BLaER1 treated with 17β-estradiol and CSF1 and Interleukin-3, amounts not matched to agents 10 nM and 100 nM (cell line): Measurements from ENCODE around the gene ANKRD22.
A peak's percentile ranks its signal among the peaks of the same experiment; 100 is the strongest.

Experiments
- H3K27ac ChIP-seq, 11 experiments: shearing (Covaris generic); formaldehyde crosslinking; 2 replicates each; pipeline ENCODE4 v1.8.1; 2022
- H3K27me3 ChIP-seq, 11 experiments: shearing (Covaris generic); formaldehyde crosslinking; 2 replicates each; pipeline ENCODE4 v1.8.1; 2022
- H3K36me3 ChIP-seq, 11 experiments: shearing (Covaris generic); formaldehyde crosslinking; 2 replicates each; pipeline ENCODE4 v1.8.1; 2022
- H3K4me1 ChIP-seq, 10 experiments: shearing (Covaris generic); formaldehyde crosslinking; 2 replicates each; pipeline ENCODE4 v1.8.1; 2022
- H3K4me2 ChIP-seq, 11 experiments: shearing (Covaris generic); formaldehyde crosslinking; 2 replicates each; pipeline ENCODE4 v1.8.1; 2022
- H3K4me3 ChIP-seq, 10 experiments: shearing (Covaris generic); formaldehyde crosslinking; 2 replicates each; pipeline ENCODE4 v1.8.1; 2022
- H3K9ac ChIP-seq, 11 experiments: shearing (Covaris generic); formaldehyde crosslinking; 2 replicates each; pipeline ENCODE4 v1.8.1; 2022
- H3K9me3 ChIP-seq, 11 experiments: shearing (Covaris generic); formaldehyde crosslinking; replicated peaks in 1 of 11; 2 replicates each; pipeline ENCODE4 v1.8.1; 2022
- H4K20me1 ChIP-seq, 11 experiments: shearing (Covaris generic); formaldehyde crosslinking; 2 replicates each; pipeline ENCODE4 v1.8.1; 2022
- Cebpa-rat ChIP-seq, 11 experiments: shearing (Covaris generic); IDR thresholded peaks; 2 replicates each; pipeline ENCODE4 v1.8.1; 2022

Gene ANKRD22

DNA sequence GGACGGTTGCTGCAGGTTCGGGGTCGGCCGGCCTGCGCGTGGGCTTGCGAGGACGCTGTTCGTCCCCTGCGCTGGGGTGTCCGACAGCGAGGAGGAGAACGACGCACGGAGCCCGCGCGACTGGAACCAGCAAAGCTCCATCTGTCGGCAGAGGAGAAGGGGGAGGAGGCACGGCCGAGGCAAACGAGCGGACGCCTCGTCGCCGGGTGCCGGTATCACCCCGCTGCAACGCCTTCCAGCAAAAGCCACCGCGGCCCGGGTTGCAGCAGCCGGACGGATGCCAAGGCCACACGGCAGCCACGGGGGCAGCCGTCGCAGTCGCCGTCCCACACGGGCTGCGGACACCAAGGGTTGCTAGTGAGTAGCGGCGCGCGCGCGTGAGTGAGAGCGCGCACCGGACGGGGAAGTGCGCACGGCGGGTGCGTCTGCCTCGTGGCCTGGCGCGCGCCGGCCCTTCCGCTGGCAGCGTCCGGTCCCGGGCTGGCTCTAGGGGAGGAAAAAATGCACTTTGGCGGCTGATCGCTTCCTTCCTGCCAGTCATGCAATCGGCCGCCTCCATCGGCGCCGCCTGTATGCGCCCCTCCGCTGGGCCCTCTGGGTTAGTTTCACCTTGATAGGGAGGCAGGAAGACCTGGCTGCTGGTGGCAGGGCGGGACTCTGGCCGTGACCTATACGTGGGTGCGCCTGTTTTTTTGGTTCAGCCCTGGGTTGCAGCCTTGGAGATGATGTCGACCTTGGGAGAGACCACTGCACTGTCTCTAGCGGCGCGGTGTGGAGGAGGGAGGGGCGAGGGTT is 28.8 kb upstream of the ANKRD22 start:
- Histone ChIP-seq H3K9me3 (no peaks in the 10 kb centered on the region), H3K27me3 (no peaks in the 10 kb centered on the region)

DNA sequence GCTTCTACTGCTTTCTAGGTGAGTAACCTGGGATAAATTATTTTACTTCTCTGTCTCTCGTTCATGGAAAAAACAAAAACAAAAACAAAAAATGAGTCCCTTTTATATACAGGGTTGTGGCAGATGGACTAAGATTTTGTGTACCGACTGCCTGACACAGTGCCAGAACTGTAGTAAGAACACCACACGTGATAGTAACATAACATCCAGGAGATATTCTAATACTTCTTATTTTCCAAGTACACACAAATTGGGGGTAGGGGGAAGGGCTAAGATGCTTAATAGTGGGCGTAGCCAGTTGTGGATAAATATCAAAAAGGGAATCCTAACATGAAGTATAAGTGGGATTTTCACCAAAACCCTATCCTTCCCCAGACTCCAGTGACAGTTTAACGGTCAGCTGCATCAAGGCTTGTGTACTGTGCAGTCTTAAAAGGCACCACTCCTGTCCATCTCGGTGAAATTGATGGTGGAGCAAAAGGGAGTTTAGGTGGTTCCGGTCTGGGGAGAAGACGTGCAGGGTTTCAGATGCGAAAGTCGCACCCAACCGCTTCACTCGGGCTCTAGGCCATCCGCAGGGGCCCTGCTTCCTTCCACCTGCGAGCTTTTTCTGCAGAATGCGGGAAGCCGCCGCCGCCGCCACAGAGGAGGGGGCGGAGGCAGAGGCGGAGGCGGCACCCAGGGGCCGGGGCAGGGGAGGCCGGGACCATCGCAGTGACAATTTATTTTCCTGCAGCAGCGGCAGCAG is 28.1 kb upstream of the ANKRD22 start, which contains the start of gene STAMBPL1:
TSS of gene STAMBPL1 (plus strand) at position 712 of the 748 bp plus-strand sequence. CDS start 21,464 bp downstream, outside the sequence.
- no peaks in the 10 kb centered on the region for H3K9me3 ChIP-seq
- peak within 1 kb of the TSS; percentile 75 to 87 (median 80) for H3K27ac ChIP-seq
- H3K27me3 ChIP-seq, result no peaks in the 10 kb centered on the region
- H3K4me1 ChIP-seq, result peaks cover 25 to 33% (median 27%) of the 10 kb centered on the region in 10 experiments
- no peaks in the 10 kb centered on the region for H3K36me3 ChIP-seq
- peak within 1 kb of the TSS; percentile 74 to 94 (median 88) for H3K4me2 ChIP-seq
- H3K4me3 ChIP-seq, result peak within 1 kb of the TSS; percentile 66 to 84 (median 78)
- peak within 1 kb of the TSS; percentile 74 to 90 (median 82) for H3K9ac ChIP-seq
- H4K20me1 ChIP-seq, result no peaks in the 10 kb centered on the region
- TF ChIP-seq Cebpa-rat (IDR thresholded peaks at IDR 0.05), result no peak

More for the DNA sequence above, 28.8 kb upstream of the ANKRD22 start:
- Histone ChIP-seq H3K4me3 (peak overlapping the region; percentile 66 to 84 (median 78)), H3K9ac (peak overlapping the region; percentile 74 to 90 (median 82)), H3K4me2 (peak overlapping the region; percentile 74 to 94 (median 88)), H3K36me3 (no peaks in the 10 kb centered on the region), H4K20me1 (no peaks in the 10 kb centered on the region), H3K4me1 (peaks cover 25 to 33% (median 27%) of the 10 kb centered on the region in 10 experiments), H3K27ac (peak overlapping the region; percentile 75 to 87 (median 80))
- TF ChIP-seq Cebpa-rat (IDR thresholded peaks at IDR 0.05), result no peak

DNA sequence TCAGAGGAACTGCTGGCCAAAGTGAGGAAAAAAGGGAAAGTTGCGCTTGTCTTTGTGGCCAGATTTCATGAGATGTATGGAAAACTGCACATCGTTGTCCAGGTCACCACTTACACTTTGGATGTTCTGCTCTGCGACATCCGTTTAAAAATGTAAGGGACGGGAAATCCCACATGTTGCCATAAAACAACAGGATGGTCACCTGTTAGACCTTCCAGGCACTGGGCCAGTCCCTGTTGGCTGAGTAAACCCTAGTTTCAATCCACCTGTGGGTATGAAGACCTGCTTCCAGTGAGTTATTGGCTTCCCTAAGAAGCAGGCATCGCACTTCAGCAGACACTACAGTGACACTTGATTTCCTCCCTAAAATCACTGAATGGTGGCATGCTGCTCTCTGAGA is 25.7 kb upstream of the ANKRD22 start:
- Histone ChIP-seq H3K4me1 (peaks cover 21 to 26% (median 24%) of the 10 kb centered on the region in 10 experiments), H3K27ac (no peak overlapping the region), H3K4me2 (no peak overlapping the region), H4K20me1 (no peaks in the 10 kb centered on the region), H3K36me3 (no peaks in the 10 kb centered on the region), H3K27me3 (no peaks in the 10 kb centered on the region), H3K9ac (no peak overlapping the region), H3K4me3 (no peak overlapping the region), H3K9me3 (no peaks in the 10 kb centered on the region)
- no peak for TF ChIP-seq Cebpa-rat (IDR thresholded peaks at IDR 0.05)

DNA sequence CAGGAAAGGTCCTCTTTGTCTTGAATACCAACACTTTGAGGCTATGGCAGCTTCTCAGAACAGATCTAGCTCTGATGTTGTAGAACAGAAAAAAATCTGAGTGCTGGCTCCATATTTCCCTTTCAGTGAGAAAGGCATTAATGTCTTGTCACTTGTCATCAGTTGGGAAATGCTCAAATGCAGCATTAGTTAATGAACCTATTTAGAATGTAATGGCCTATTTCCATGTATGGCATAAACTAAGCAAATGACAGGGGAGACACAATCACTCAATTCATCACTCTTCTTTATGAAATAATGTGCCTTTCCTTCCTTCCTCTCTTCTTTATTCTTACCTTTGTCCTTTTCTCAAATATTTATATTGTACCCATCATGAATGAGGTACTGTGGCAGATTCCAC is 23.4 kb upstream of the ANKRD22 start:
- Histone ChIP-seq H3K36me3 (no peaks in the 10 kb centered on the region), H4K20me1 (no peaks in the 10 kb centered on the region), H3K27ac (no peak overlapping the region), H3K9ac (no peak overlapping the region), H3K4me1 (peaks cover 5 to 16% (median 9%) of the 10 kb centered on the region in 10 experiments; a peak in 17 of 20 replicates), H3K9me3 (0 out of 22 replicates have a peak, but pooled peaks cover 0 to 4% (median 0%) of the 10 kb centered on the region in 11 experiments), H3K4me2 (no peak overlapping the region), H3K27me3 (no peaks in the 10 kb centered on the region), H3K4me3 (no peak overlapping the region)
- no peak for TF ChIP-seq Cebpa-rat (IDR thresholded peaks at IDR 0.05)

DNA sequence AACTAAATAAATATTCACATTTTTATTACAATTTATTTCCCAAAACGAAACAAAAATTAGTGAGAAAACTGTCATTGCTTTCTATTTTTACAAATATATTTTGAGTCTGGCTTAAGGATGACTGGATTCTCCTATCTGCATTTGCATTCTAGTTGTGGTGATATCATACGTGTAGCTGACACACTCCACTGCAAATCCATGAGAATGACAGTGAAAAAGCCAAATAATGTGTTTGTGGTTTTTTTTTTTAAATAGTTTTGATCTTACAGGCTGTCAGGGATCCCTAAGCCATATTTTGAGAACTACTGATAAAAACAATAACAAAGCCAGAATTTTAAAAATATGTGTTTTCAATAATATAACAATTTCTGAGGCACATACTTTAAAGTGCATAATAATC is 22.6 kb upstream of the ANKRD22 start:
- Histone ChIP-seq H3K9me3 (0 out of 22 replicates have a peak, but pooled peaks cover 0 to 4% (median 0%) of the 10 kb centered on the region in 11 experiments), H3K4me1 (peaks cover 0 to 13% (median 2%) of the 10 kb centered on the region in 10 experiments; a peak in 14 of 20 replicates), H3K36me3 (no peaks in the 10 kb centered on the region), H3K9ac (no peak overlapping the region), H4K20me1 (no peaks in the 10 kb centered on the region), H3K4me3 (no peak overlapping the region), H3K27me3 (no peaks in the 10 kb centered on the region), H3K27ac (no peak overlapping the region), H3K4me2 (no peak overlapping the region)
- TF ChIP-seq Cebpa-rat (IDR thresholded peaks at IDR 0.05), result no peak

DNA sequence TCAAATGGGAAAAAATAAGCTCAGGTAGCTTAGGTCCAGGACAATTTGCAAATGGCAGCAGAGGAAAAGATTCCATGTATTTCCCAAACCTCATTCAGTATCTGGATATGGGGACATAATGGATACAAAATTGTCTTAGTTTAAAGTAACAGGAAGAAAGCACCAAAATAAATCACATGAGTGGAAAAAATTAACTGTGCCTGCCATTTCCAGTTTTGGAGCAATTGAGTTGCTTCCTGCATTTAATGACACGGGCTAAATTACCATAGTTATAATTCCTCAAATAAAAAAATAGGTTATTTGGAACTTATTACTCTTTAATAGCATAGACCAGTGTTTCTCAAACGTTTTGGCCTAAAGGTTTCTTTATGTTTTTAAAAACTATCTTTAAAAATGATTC is 22.1 kb upstream of the ANKRD22 start:
- Histone ChIP-seq H3K27me3 (no peaks in the 10 kb centered on the region), H3K9ac (no peak overlapping the region), H3K4me1 (peaks cover 0 to 12% (median 0%) of the 10 kb centered on the region in 10 experiments; a peak in 2 of 20 replicates), H3K9me3 (0 out of 22 replicates have a peak, but pooled peaks cover 0 to 4% (median 0%) of the 10 kb centered on the region in 11 experiments), H4K20me1 (no peaks in the 10 kb centered on the region), H3K36me3 (no peaks in the 10 kb centered on the region), H3K27ac (no peak overlapping the region), H3K4me2 (peak overlapping the region in 1 of 11 experiments; percentile 15; a peak in 1 of 22 replicates), H3K4me3 (no peak overlapping the region)
- no peak for TF ChIP-seq Cebpa-rat (IDR thresholded peaks at IDR 0.05)

DNA sequence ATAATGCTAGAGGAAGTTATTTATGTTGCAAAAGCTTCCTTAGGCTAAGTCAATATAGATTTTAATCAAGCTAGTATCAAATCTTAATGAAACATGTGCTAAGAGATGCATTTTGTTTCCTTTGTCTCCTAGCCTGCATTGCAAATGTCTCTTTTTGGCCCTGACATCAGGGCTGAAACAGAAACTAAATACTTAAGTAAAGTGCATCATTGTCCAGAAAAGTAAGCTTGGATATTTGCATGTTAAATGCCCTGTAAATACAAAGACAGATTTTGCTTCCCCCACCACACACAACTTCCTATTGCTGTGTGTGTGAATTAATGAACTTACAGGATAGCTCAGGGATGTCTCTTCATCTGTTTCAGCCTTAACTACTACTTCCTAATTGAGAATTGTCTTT is 18.4 kb upstream of the ANKRD22 start:
- 0 out of 22 replicates have a peak, but pooled peaks cover 0 to 4% (median 0%) of the 10 kb centered on the region in 11 experiments for H3K9me3 ChIP-seq
- peaks cover 0 to 30% (median 0%) of the 10 kb centered on the region in 10 experiments; a peak in 4 of 20 replicates for H3K4me1 ChIP-seq
- no peak overlapping the region for H3K4me2 ChIP-seq
- no peak overlapping the region for H3K4me3 ChIP-seq
- no peak overlapping the region for H3K27ac ChIP-seq
- H3K27me3 ChIP-seq, result no peaks in the 10 kb centered on the region
- no peak overlapping the region for H3K9ac ChIP-seq
- TF ChIP-seq Cebpa-rat (IDR thresholded peaks at IDR 0.05), result no peak
- H4K20me1 ChIP-seq, result no peaks in the 10 kb centered on the region
- H3K36me3 ChIP-seq, result no peaks in the 10 kb centered on the region

DNA sequence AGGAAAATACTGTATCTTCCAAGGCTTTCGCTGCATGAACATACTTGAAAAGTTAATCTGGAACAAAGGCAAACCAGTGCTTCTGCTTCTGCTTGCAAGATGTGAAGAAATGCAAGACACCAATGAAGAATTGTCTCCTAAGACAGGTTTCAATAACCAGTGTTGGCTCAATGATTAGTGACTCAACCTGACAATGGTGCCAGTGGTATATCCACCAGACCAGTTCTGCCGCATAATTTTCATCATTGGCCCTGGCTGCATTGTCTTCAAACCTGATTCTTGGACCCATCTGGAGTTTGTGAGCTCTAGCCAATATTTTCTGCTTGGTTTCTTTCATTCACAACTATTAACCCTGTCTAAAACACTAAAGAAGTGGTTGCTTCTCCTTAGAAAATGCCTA is 14.8 kb upstream of the ANKRD22 start:
- no peak overlapping the region for H3K27ac ChIP-seq
- no peaks in the 10 kb centered on the region for H4K20me1 ChIP-seq
- peaks cover 0 to 34% (median 0%) of the 10 kb centered on the region in 10 experiments; a peak in 6 of 20 replicates for H3K4me1 ChIP-seq
- no peaks in the 10 kb centered on the region for H3K27me3 ChIP-seq
- no peak overlapping the region for H3K9ac ChIP-seq
- TF ChIP-seq Cebpa-rat (IDR thresholded peaks at IDR 0.05), result no peak
- H3K4me3 ChIP-seq, result no peak overlapping the region
- H3K4me2 ChIP-seq, result peak overlapping the region in 2 of 11 experiments; percentile 1 to 30; a peak in 2 of 22 replicates
- H3K36me3 ChIP-seq, result no peaks in the 10 kb centered on the region
- H3K9me3 ChIP-seq, result 0 out of 22 replicates have a peak, but pooled peaks cover 0 to 4% (median 0%) of the 10 kb centered on the region in 11 experiments
